H9 (cell line): Measurements from ENCODE around the gene TUBB1. TPM values are rescaled to one million over a fixed set of nuclear protein-coding genes. Genes with fewer than 3 reads are reported as not detected.

Experiments used
- DNase-seq: peaks from one replicate; pipeline ENCODE4 v3.0.0-alpha.2; 2017
- H2AFZ ChIP-seq: one replicate; pipeline ENCODE4 v1.6.1; 2013; ENCODE audit warnings: mild to moderate bottlenecking, low read length, control low read depth, moderate library complexity
- H2AK5ac ChIP-seq: 2 replicates; pipeline ENCODE4 v1.6.1; 2013; ENCODE audit warnings: low read length, control low read depth, mixed read lengths; ENCODE audit not compliant: insufficient read length
- H2BK120ac ChIP-seq: one replicate; pipeline ENCODE4 v1.6.1; 2013; ENCODE audit warnings: low read depth, mild to moderate bottlenecking, low read length, control low read depth, inconsistent platforms; ENCODE audit not compliant: poor library complexity, severe bottlenecking
- H2BK12ac ChIP-seq: 2 replicates; pipeline ENCODE4 v1.6.1; 2013; ENCODE audit warnings: low read length, control low read depth, mixed read lengths, low read depth; ENCODE audit not compliant: insufficient read length
- H2BK15ac ChIP-seq: 2 replicates; pipeline ENCODE4 v1.6.1; 2013; ENCODE audit warnings: low read depth, low read length, control low read depth
- H2BK20ac ChIP-seq: one replicate; pipeline ENCODE4 v1.6.1; 2013; ENCODE audit warnings: low read depth, mild to moderate bottlenecking, low read length, control low read depth, inconsistent platforms; ENCODE audit not compliant: poor library complexity, severe bottlenecking
- H2BK5ac ChIP-seq: 2 replicates; pipeline ENCODE4 v1.6.1; 2013; ENCODE audit warnings: low read length, control low read depth, mixed read lengths; ENCODE audit not compliant: insufficient read length
- H3K14ac ChIP-seq: 2 replicates; pipeline ENCODE4 v1.6.1; 2013; ENCODE audit warnings: low read length, control low read depth; ENCODE audit not compliant: insufficient read depth
- H3K18ac ChIP-seq: 2 replicates; pipeline ENCODE4 v1.6.1; 2013; ENCODE audit warnings: low read depth, mild to moderate bottlenecking, mixed read lengths, low read length, control low read depth; ENCODE audit not compliant: insufficient read length
- H3K23ac ChIP-seq: 2 replicates; pipeline ENCODE4 v1.6.1; 2013; ENCODE audit warnings: low read length, control low read depth, mixed read lengths, low read depth; ENCODE audit not compliant: insufficient read length
- H3K23me2 ChIP-seq: 2 replicates; pipeline ENCODE4 v1.6.1; 2013; ENCODE audit warnings: low read depth, mild to moderate bottlenecking, mixed read lengths, low read length, control low read depth; ENCODE audit not compliant: insufficient read length, poor library complexity, severe bottlenecking
- H3K27ac ChIP-seq: 2 replicates; pipeline ENCODE4 v1.5.1; 2013; ENCODE audit warnings: low read length, control low read depth, mixed read lengths, low read depth; ENCODE audit not compliant: insufficient read length
- H3K27me3 ChIP-seq: 2 replicates; pipeline ENCODE4 v1.6.1; 2013; ENCODE audit warnings: low read length, control low read depth, inconsistent platforms; ENCODE audit not compliant: insufficient read depth
- H3K4ac ChIP-seq: 2 replicates; pipeline ENCODE4 v1.6.1; 2013; ENCODE audit warnings: low read depth, mild to moderate bottlenecking, control low read depth, inconsistent platforms, low read length, moderate library complexity
- H3K4me1 ChIP-seq: 2 replicates; pipeline ENCODE4 v1.6.1; 2013; ENCODE audit warnings: low read length, control low read depth, inconsistent platforms; ENCODE audit not compliant: insufficient read depth
- H3K4me2 ChIP-seq: 2 replicates; pipeline ENCODE4 v1.6.1; 2013; ENCODE audit warnings: low read length, control low read depth, mixed read lengths; ENCODE audit not compliant: insufficient read length, insufficient read depth
- H3K56ac ChIP-seq: 2 replicates; pipeline ENCODE4 v1.6.1; 2013; ENCODE audit warnings: low read depth, mild to moderate bottlenecking, mixed read lengths, low read length, control low read depth; ENCODE audit not compliant: insufficient read length
- H3K79me1 ChIP-seq: 2 replicates; pipeline ENCODE4 v1.6.1; 2013; ENCODE audit warnings: low read depth, mild to moderate bottlenecking, moderate library complexity, low read length, control low read depth, inconsistent platforms; ENCODE audit not compliant: insufficient read depth, poor library complexity, severe bottlenecking
- H3K79me2 ChIP-seq: 2 replicates; pipeline ENCODE4 v1.6.1; 2013; ENCODE audit warnings: low read length, control low read depth, inconsistent platforms; ENCODE audit not compliant: insufficient read depth
- H3K9ac ChIP-seq: 2 replicates; pipeline ENCODE4 v1.6.1; 2013; ENCODE audit warnings: low read length, control low read depth, mixed read lengths; ENCODE audit not compliant: insufficient read length; ENCODE audit errors: extremely low read depth
- H3K9me3 ChIP-seq: one replicate; pipeline ENCODE4 v1.6.1; 2013; ENCODE audit warnings: low read depth, low read length, inconsistent platforms; ENCODE audit not compliant: control insufficient read depth
- H3T11ph ChIP-seq: one replicate; pipeline ENCODE4 v1.6.1; 2013; ENCODE audit warnings: mild to moderate bottlenecking, low read length, control low read depth, inconsistent platforms
- H4K20me1 ChIP-seq: one replicate; pipeline ENCODE4 v1.6.1; 2013; ENCODE audit not compliant: control insufficient read depth, insufficient read length, insufficient read depth
- H4K5ac ChIP-seq: 2 replicates; pipeline ENCODE4 v1.6.1; 2013; ENCODE audit warnings: low read depth, mild to moderate bottlenecking, mixed read lengths, low read length, control low read depth; ENCODE audit not compliant: insufficient read length
- H4K8ac ChIP-seq: replicated peaks from 2 replicates; pipeline ENCODE4 v1.6.1; 2013; ENCODE audit warnings: low read length, control low read depth, mixed read lengths, low read depth; ENCODE audit not compliant: insufficient read length
- H4K91ac ChIP-seq: 2 replicates; pipeline ENCODE4 v1.6.1; 2013; ENCODE audit warnings: low read depth, mild to moderate bottlenecking, moderate library complexity, mixed read lengths, low read length, control low read depth; ENCODE audit not compliant: insufficient read length
- H3K27ac Mint-ChIP-seq, 3 experiments: 2 replicates in 2 of 3; 3 replicates in 1 of 3; pipeline ENCODE4 v1.8.0; 2020 to 2021; ENCODE audit warnings: mixed read lengths in 3 of 3, mild to moderate bottlenecking in 1 of 3, moderate library complexity in 1 of 3
- H3K27me3 Mint-ChIP-seq: 2 replicates; pipeline ENCODE4 v1.8.0; 2021; ENCODE audit warnings: low read depth, mild to moderate bottlenecking, moderate library complexity, mixed read lengths
- H3K36me3 Mint-ChIP-seq, 3 experiments: 2 replicates in 2 of 3; 3 replicates in 1 of 3; pipeline ENCODE4 v1.8.0; 2020 to 2021; ENCODE audit warnings: low read depth in 3 of 3, mixed read lengths in 3 of 3; ENCODE audit not compliant: insufficient read depth in 1 of 3
- H3K4me1 Mint-ChIP-seq, 2 experiments: 2 replicates each; pipeline ENCODE4 v1.8.0; 2020; ENCODE audit warnings: mixed read lengths in 2 of 2
- H3K4me3 Mint-ChIP-seq, 2 experiments: 2 replicates in 1 of 2; 3 replicates in 1 of 2; pipeline ENCODE4 v1.8.0; 2020 to 2021; ENCODE audit warnings: mild to moderate bottlenecking in 2 of 2, mixed read lengths in 2 of 2, moderate library complexity in 1 of 2
- H3K9me3 Mint-ChIP-seq, 2 experiments: 2 replicates in 1 of 2; 3 replicates in 1 of 2; pipeline ENCODE4 v1.8.0; 2020; ENCODE audit warnings: mild to moderate bottlenecking in 2 of 2, mixed read lengths in 2 of 2, moderate library complexity in 1 of 2
- CTCF ChIP-seq: fragments of 200-600 bp; sonication (generic); conservative IDR thresholded peaks from 3 replicates; pipeline ENCODE4 v1.8.0; 2021; ENCODE audit warnings: antibody characterized with exemption, mild to moderate bottlenecking
- WGBS: extraction: QIAGEN DNeasy Blood & Tissue Kit; methylation state at CpG from one replicate; pipeline ENCODE4 v1.1.7; 2013; ENCODE audit warnings: missing lambda C conversion rate, low lambda C conversion rate, mixed read lengths; ENCODE audit not compliant: insufficient read length; ENCODE audit errors: extremely low coverage; 5-methylcytosine and 5-hydroxymethylcytosine counted together
- total RNA-seq: library from RNA; stranded (reverse); gene quantifications from 2 replicates; pipeline ENCODE4 v1.2.1, GENCODE V29; 2021

The TUBB1 gene
- total RNA-seq, 1 experiment from 2014 or later, result not detected

- no CpG with 5 or more reads among the region's 4 CpGs for WGBS
- no peak overlapping the region for H3K23ac ChIP-seq
These were observed 2.3 kb upstream of the TUBB1 start for GRCh38 chr20:59016795-59017492.

More at GRCh38 chr20:59016795-59017492, 2.3 kb upstream of the TUBB1 start:
- Histone ChIP-seq H2BK20ac (no peak overlapping the region), H3K23me2 (no peaks in the 10 kb centered on the region), H3K9ac (no peak overlapping the region), H4K8ac (no peak overlapping the region), H3K4me2 (no peak overlapping the region), H3K18ac (no peak overlapping the region), H3K4me1 (no peaks in the 10 kb centered on the region), H3K9me3 (no peaks in the 10 kb centered on the region), H3K4ac (no peak overlapping the region), H4K20me1 (no peaks in the 10 kb centered on the region), H4K91ac (no peak overlapping the region), H2BK12ac (no peak overlapping the region), H3K79me2 (no peaks in the 10 kb centered on the region), H2BK120ac (no peak overlapping the region), H3K27me3 (no peaks in the 10 kb centered on the region), H3K27ac (no peak overlapping the region), H3K56ac (no peak overlapping the region), H4K5ac (no peak overlapping the region), H3T11ph (no peak overlapping the region), H2BK5ac (no peak overlapping the region), H3K79me1 (no peaks in the 10 kb centered on the region), H3K14ac (no peak overlapping the region), H2AK5ac (no peak overlapping the region), H2BK15ac (no peak overlapping the region), H2AFZ (no peak overlapping the region)
- Mint-ChIP-seq H3K4me1 (peaks cover 9 to 17% of the 10 kb centered on the region in 2 experiments; a peak in 3 of 4 replicates), H3K27ac (no peak overlapping the region), H3K27me3 (peaks cover 22% of the 10 kb centered on the region), H3K9me3 (no peaks in the 10 kb centered on the region), H3K36me3 (no peaks in the 10 kb centered on the region; a peak in 1 of 7 replicates), H3K4me3 (no peak overlapping the region)
- TF ChIP-seq CTCF, result no peak
- DNase-seq, result no peak
